Measurements from ENCODE around the gene DAAM1. TPM values are rescaled to one million over a fixed set of nuclear protein-coding genes. Genes with fewer than 3 reads are reported as not detected.

Gene DAAM1
- total RNA-seq, 2 donors from 2014 or later: 94.0 to 99.4 TPM

GRCh38 chr14:59213368-59214315 lies 25.2 kb downstream of the DAAM1 start:
- Mint-ChIP-seq H3K36me3 (ENCODE audit: low read depth) (no peaks in the 10 kb centered on the region), H3K27ac (no peak overlapping the region), H3K9me3 (no peaks in the 10 kb centered on the region), H3K4me1 (peaks cover 40% of the 10 kb centered on the region), H3K4me3 (no peak overlapping the region), H3K27me3 (ENCODE audit: insufficient read depth) (no peaks in the 10 kb centered on the region)
- Histone ChIP-seq H3K27ac (ENCODE audit: low read depth, low read length) (no peak overlapping the region), H3K27me3 (ENCODE audit: control insufficient read depth, insufficient read depth, low read length, poor library complexity, severe bottlenecking) (no peaks in the 10 kb centered on the region), H3K9ac (ENCODE audit: extremely low read depth, low read length, poor library complexity, severe bottlenecking) (no peak overlapping the region), H3K9me3 (ENCODE audit: control insufficient read depth, low read length) (no peaks in the 10 kb centered on the region), H3K4me3 (ENCODE audit: low read length) (no peak overlapping the region), H3K36me3 (ENCODE audit: control insufficient read depth, insufficient read depth, low read length) (no peaks in the 10 kb centered on the region), H3K4me1 (ENCODE audit: control insufficient read depth, insufficient read depth, low read length) (peaks cover 8% of the 10 kb centered on the region)
- DNase-seq: no peak
- 74 to 79% methylated on average over 4 to 7 of the region's 7 CpGs for WGBS, 2 experiments (ENCODE audit: insufficient coverage in 1 of 2, insufficient read length in 1 of 2)
- no peak for TF ChIP-seq CTCF (conservative IDR thresholded peaks at IDR 0.05)

- Histone ChIP-seq H3K36me3 (ENCODE audit: control insufficient read depth, insufficient read depth, low read length) (no peaks in the 10 kb centered on the region), H3K27me3 (ENCODE audit: control insufficient read depth, insufficient read depth, low read length, poor library complexity, severe bottlenecking) (no peaks in the 10 kb centered on the region), H3K9me3 (ENCODE audit: control insufficient read depth, low read length) (no peaks in the 10 kb centered on the region), H3K9ac (ENCODE audit: extremely low read depth, low read length, poor library complexity, severe bottlenecking) (no peak overlapping the region), H3K27ac (ENCODE audit: low read depth, low read length) (no peak overlapping the region), H3K4me3 (ENCODE audit: low read length) (no peak overlapping the region), H3K4me1 (ENCODE audit: control insufficient read depth, insufficient read depth, low read length) (peaks cover 8% of the 10 kb centered on the region)
- DNase-seq: no peak
- H3K9me3 Mint-ChIP-seq: no peaks in the 10 kb centered on the region
- 97% methylated on average over 3 of the region's 3 CpGs; no CpG with 5 or more reads in 1 of the 2 experiments for WGBS, 2 experiments (ENCODE audit: insufficient coverage in 1 of 2, insufficient read length in 1 of 2)
- H3K4me1 Mint-ChIP-seq: peaks cover 45% of the 10 kb centered on the region
- H3K4me3 Mint-ChIP-seq: no peak overlapping the region
- no peak for TF ChIP-seq CTCF (conservative IDR thresholded peaks at IDR 0.05)
- H3K27ac Mint-ChIP-seq: no peak overlapping the region
- H3K27me3 Mint-ChIP-seq (ENCODE audit: insufficient read depth): no peaks in the 10 kb centered on the region
- no peaks in the 10 kb centered on the region for H3K36me3 Mint-ChIP-seq (ENCODE audit: low read depth)
Observed at GRCh38 chr14:59214702-59215302, 26.3 kb downstream of the DAAM1 start.

- H3K27me3 Mint-ChIP-seq (ENCODE audit: insufficient read depth): no peaks in the 10 kb centered on the region
- Histone ChIP-seq H3K36me3 (ENCODE audit: control insufficient read depth, insufficient read depth, low read length) (no peaks in the 10 kb centered on the region), H3K9me3 (ENCODE audit: control insufficient read depth, low read length) (no peaks in the 10 kb centered on the region), H3K9ac (ENCODE audit: extremely low read depth, low read length, poor library complexity, severe bottlenecking) (no peak overlapping the region), H3K4me1 (ENCODE audit: control insufficient read depth, insufficient read depth, low read length) (peaks cover 8% of the 10 kb centered on the region), H3K27me3 (ENCODE audit: control insufficient read depth, insufficient read depth, low read length, poor library complexity, severe bottlenecking) (no peaks in the 10 kb centered on the region), H3K4me3 (ENCODE audit: low read length) (no peak overlapping the region), H3K27ac (ENCODE audit: low read depth, low read length) (no peak overlapping the region)
- no peak overlapping the region for H3K27ac Mint-ChIP-seq
- no peak for DNase-seq
- H3K36me3 Mint-ChIP-seq (ENCODE audit: low read depth): no peaks in the 10 kb centered on the region
- no peaks in the 10 kb centered on the region for H3K9me3 Mint-ChIP-seq
- TF ChIP-seq CTCF (conservative IDR thresholded peaks at IDR 0.05): no peak
- WGBS, 2 experiments (ENCODE audit: insufficient coverage in 1 of 2, insufficient read length in 1 of 2): 90 to 92% methylated on average over 4 to 7 of the region's 7 CpGs
- no peak overlapping the region for H3K4me3 Mint-ChIP-seq
- peaks cover 49% of the 10 kb centered on the region for H3K4me1 Mint-ChIP-seq
Observed at GRCh38 chr14:59215322-59215721, 26.9 kb downstream of the DAAM1 start.

Measured in endodermal cell (in vitro differentiated cells).